PC-9 (cell line): ENCODE measurements around the gene NECTIN1. TPM values are rescaled to one million over a fixed set of nuclear protein-coding genes. Genes with fewer than 3 reads are reported as not detected.
A peak's percentile ranks its signal among the peaks of the same experiment; 100 is the strongest.

Experiments
- BruUV-seq: library from RNA; stranded (reverse); fragments of 400-500 nt; replicated peaks from 2 replicates; lab custom pipeline; 2021; lab: Mats Ljungman, UMichigan
- CTCF ChIA-PET: fragments of 300-600 bp; sonication (Branson Sonifier 250); formaldehyde crosslinking; loops from one replicate; lab custom pipeline; 2022; ENCODE audit warnings: antibody characterized with exemption; lab: Charles Lee
- POLR2A ChIA-PET: fragments of 300-600 bp; sonication (Branson Sonifier 250); formaldehyde crosslinking; loops from one replicate; lab custom pipeline; 2022; ENCODE audit warnings: antibody characterized with exemption; ENCODE audit not compliant: unreplicated experiment; lab: Charles Lee
- DNase-seq, 2 experiments: peaks; one replicate each; pipeline versions ENCODE4 v3.0.0 to v3.0.0-alpha.2; 2015 to 2022; ENCODE audit warnings: mixed read lengths in 1 of 2
- H2AFZ ChIP-seq: fragments of 200-600 bp; sonication (generic); 2 replicates; pipeline ENCODE4 v1.8.1; 2017; ENCODE audit warnings: antibody characterized with exemption
- H3F3A ChIP-seq: fragments of 200-600 bp; sonication (generic); 2 replicates; pipeline ENCODE4 v1.8.1; 2017; ENCODE audit warnings: antibody characterized with exemption, mild to moderate bottlenecking, low read depth; ENCODE audit not compliant: insufficient read depth
- H3K27ac ChIP-seq: fragments of 200-600 bp; sonication (generic); 2 replicates; pipeline ENCODE4 v1.6.1; 2016; ENCODE audit warnings: mixed run types
- H3K27me3 ChIP-seq: fragments of 200-600 bp; sonication (generic); 2 replicates; pipeline ENCODE4 v1.6.1; 2016; ENCODE audit warnings: low read depth, mixed run types; ENCODE audit not compliant: insufficient read depth
- H3K36me3 ChIP-seq: fragments of 200-600 bp; sonication (generic); 2 replicates; pipeline ENCODE4 v1.6.1; 2016; ENCODE audit warnings: low read depth, mixed run types
- H3K4me1 ChIP-seq: fragments of 200-600 bp; sonication (generic); replicated peaks from 2 replicates; pipeline ENCODE4 v1.6.1; 2016; ENCODE audit warnings: mixed run types; ENCODE audit not compliant: insufficient read depth
- H3K4me2 ChIP-seq: fragments of 200-600 bp; sonication (generic); 2 replicates; pipeline ENCODE4 v1.6.1; 2017; ENCODE audit warnings: mixed run types
- H3K4me3 ChIP-seq: fragments of 200-600 bp; sonication (generic); 2 replicates; pipeline ENCODE4 v1.6.1; 2016; ENCODE audit warnings: mixed run types
- H3K79me2 ChIP-seq: fragments of 200-600 bp; sonication (generic); 2 replicates; pipeline ENCODE4 v1.6.1; 2017; ENCODE audit warnings: low read depth, mixed run types
- H3K9me2 ChIP-seq: fragments of 200-600 bp; sonication (generic); 2 replicates; pipeline ENCODE4 v1.8.1; 2017; ENCODE audit warnings: mild to moderate bottlenecking; ENCODE audit not compliant: insufficient read depth
- H3K9me3 ChIP-seq: fragments of 200-600 bp; sonication (generic); 2 replicates; pipeline ENCODE4 v1.8.1; 2016; ENCODE audit warnings: low read depth; ENCODE audit not compliant: insufficient read depth
- H4K20me1 ChIP-seq: fragments of 200-600 bp; sonication (generic); 2 replicates; pipeline ENCODE4 v1.8.1; 2017; ENCODE audit not compliant: insufficient read depth
- CTCF ChIP-seq: fragments of 200-600 bp; sonication (generic); conservative IDR thresholded peaks from 2 replicates; pipeline ENCODE4 v1.6.1; 2017; ENCODE audit warnings: mixed run types, antibody characterized with exemption, mild to moderate bottlenecking, moderate library complexity
- EZH2 ChIP-seq: fragments of 200-600 bp; sonication (generic); IDR thresholded peaks from 2 replicates; pipeline ENCODE4 v1.8.0; 2017; ENCODE audit warnings: antibody characterized with exemption, low read depth
- intact Hi-C: fragments of 100-400 bp; cut with micrococcal nuclease; formaldehyde crosslinking; loops from one replicate; pipeline ENCODE4 v1.10.0; 2022; ENCODE audit not compliant: unreplicated experiment
- total RNA-seq: library from RNA; stranded (reverse); gene quantifications from 2 replicates; pipeline ENCODE4 v1.2.3, GENCODE V29; 2021

NECTIN1 gene
- total RNA-seq, 1 experiment from 2014 or later, result 17.6 TPM

- H3K79me2 ChIP-seq, result 0 out of 2 replicates have a peak, but pooled peaks cover 16% of the 10 kb centered on the region
- no peak overlapping the region for H2AFZ ChIP-seq
- no peak for DNase-seq
- peaks cover 51% of the 10 kb centered on the region for H3K4me1 ChIP-seq
- H3K4me2 ChIP-seq, result no peak overlapping the region
- H3F3A ChIP-seq, result peaks cover 22% of the 10 kb centered on the region; the same call in 1 of the 2 replicates
- intact Hi-C loops, result no loop called here
- H3K27me3 ChIP-seq, result no peaks in the 10 kb centered on the region
- H3K9me3 ChIP-seq, result no peaks in the 10 kb centered on the region
- POLR2A ChIA-PET, result no interaction called here
- no peaks in the 10 kb centered on the region for H3K9me2 ChIP-seq
- no peak overlapping the region for H3K4me3 ChIP-seq
- TF ChIP-seq EZH2 (no peak), CTCF (no peak)
- H3K36me3 ChIP-seq, result no peaks in the 10 kb centered on the region
- BruUV-seq, result no TSS peak
- CTCF ChIA-PET, result interaction anchor here (0.6 kb wide), 1 partner anchor 656 kb away, joined by 3 read pairs; no protein-coding TSS in a partner anchor
- H4K20me1 ChIP-seq, result no peaks in the 10 kb centered on the region
- H3K27ac ChIP-seq, result no peak overlapping the region
These were observed 42.7 kb downstream of the NECTIN1 start for GRCh38 chr11:119686177-119686882.

GRCh38 chr11:119685111-119685746 lies 43.8 kb downstream of the NECTIN1 start:
- Histone ChIP-seq H3K4me1 (peaks cover 58% of the 10 kb centered on the region), H3K79me2 (0 out of 2 replicates have a peak, but pooled peaks cover 16% of the 10 kb centered on the region), H3K4me2 (peak overlapping the region; percentile 80), H3K9me3 (no peaks in the 10 kb centered on the region), H3K27me3 (no peaks in the 10 kb centered on the region), H4K20me1 (no peaks in the 10 kb centered on the region), H3K27ac (peak overlapping the region; percentile 92), H3K9me2 (no peaks in the 10 kb centered on the region), H3K4me3 (no peak overlapping the region), H3K36me3 (no peaks in the 10 kb centered on the region), H3F3A (peaks cover 28% of the 10 kb centered on the region; the same call in 1 of the 2 replicates), H2AFZ (no peak overlapping the region)
- intact Hi-C loops, result no loop called here
- ChIA-PET POLR2A (no interaction called here), CTCF (no interaction called here)
- no TSS peak for BruUV-seq
- TF ChIP-seq EZH2 (no peak), CTCF (no peak)
- no peak for DNase-seq

- CTCF ChIA-PET, result no interaction called here
- Histone ChIP-seq H3F3A (peaks cover 28% of the 10 kb centered on the region; the same call in 1 of the 2 replicates), H2AFZ (no peak overlapping the region; the same call in 1 of the 2 replicates), H3K27me3 (no peaks in the 10 kb centered on the region), H4K20me1 (no peaks in the 10 kb centered on the region), H3K4me1 (peaks cover 62% of the 10 kb centered on the region), H3K4me3 (peak overlapping the region; percentile 32; the same call in 1 of the 2 replicates), H3K36me3 (no peaks in the 10 kb centered on the region), H3K4me2 (peak overlapping the region; percentile 80), H3K27ac (peak overlapping the region; percentile 92), H3K9me2 (no peaks in the 10 kb centered on the region), H3K9me3 (no peaks in the 10 kb centered on the region), H3K79me2 (0 out of 2 replicates have a peak, but pooled peaks cover 16% of the 10 kb centered on the region)
- POLR2A ChIA-PET, result no interaction called here
- intact Hi-C loops, result loop anchor here (1.0 to 5.0 kb wide), 3 partner anchors 13 to 438 kb away; partner anchors contain the start of gene NECTIN1
- TF ChIP-seq EZH2, result no peak
- no peak for TF ChIP-seq CTCF
- no TSS peak for BruUV-seq
- peak; percentile 60 to 83 for DNase-seq
These were observed 44.5 kb downstream of the NECTIN1 start for GRCh38 chr11:119684361-119685110.
